SK-N-SH (cell line): ENCODE results near the gene LGALS3. TPM values are rescaled to one million over a fixed set of nuclear protein-coding genes. Genes with fewer than 3 reads are reported as not detected.

Experiments
- CTCF ChIA-PET: fragments of 300-600, 350-600 bp; formaldehyde crosslinking; extraction: SDS; loops from one replicate; lab custom pipeline; 2021; lab: Yijun Ruan, JAX
- POLR2A ChIA-PET: fragments of 350-600 bp; sonication (Branson Sonifier 250); formaldehyde crosslinking; extraction: SDS; loops from one replicate; lab custom pipeline; 2020; ENCODE audit warnings: antibody characterized with exemption, inconsistent platforms; lab: Yijun Ruan, JAX
- DNase-seq: peaks from one replicate; pipeline ENCODE4 v3.0.0; 2012
- H2AFZ ChIP-seq: fragments of 200-600 bp; sonication (generic); 2 replicates; pipeline ENCODE4 v1.8.1; 2016; ENCODE audit warnings: antibody characterized with exemption, mild to moderate bottlenecking, low read depth
- H3F3A ChIP-seq: fragments of 200-600 bp; sonication (generic); replicated peaks from 2 replicates; pipeline ENCODE3; 2016; ENCODE audit warnings: antibody characterized with exemption, mild to moderate bottlenecking; ENCODE audit not compliant: insufficient read depth
- H3K27ac ChIP-seq, 2 experiments: fragments of 200-500 bp in 1 of 2; fragments of 200-600 bp in 1 of 2; sonication (Bioruptor generic) in 1 of 2; sonication (generic), shearing (Covaris generic) in 1 of 2; 2 replicates each; pipeline versions ENCODE4 v1.5.1 to v1.6.1; 2014 to 2016; ENCODE audit warnings: low read depth in 2 of 2, inconsistent platforms in 1 of 2, low read length in 1 of 2, mild to moderate bottlenecking in 1 of 2, mixed read lengths in 1 of 2
- H3K27me3 ChIP-seq: fragments of 200-600 bp; sonication (generic), shearing (Covaris generic); 2 replicates; pipeline ENCODE4 v1.6.1; 2016; ENCODE audit warnings: mixed run types; ENCODE audit not compliant: insufficient read depth
- H3K36me3 ChIP-seq, 2 experiments: fragments of 200-500 bp in 1 of 2; fragments of 200-600 bp in 1 of 2; sonication (Bioruptor generic) in 1 of 2; sonication (generic) in 1 of 2; replicated peaks in 1 of 2; 2 replicates each; pipeline versions ENCODE3 to v1.5.1; 2014 to 2016; ENCODE audit warnings: low read length in 1 of 2, mild to moderate bottlenecking in 1 of 2; ENCODE audit not compliant: insufficient read depth in 2 of 2, control insufficient read depth in 1 of 2
- H3K4me1 ChIP-seq, 2 experiments: fragments of 200-500 bp in 1 of 2; fragments of 200-600 bp in 1 of 2; sonication (Bioruptor generic) in 1 of 2; sonication (generic), shearing (Covaris generic) in 1 of 2; 2 replicates each; pipeline versions ENCODE4 v1.5.1 to v1.6.1; 2014 to 2016; ENCODE audit warnings: low read depth in 1 of 2, low read length in 1 of 2, mixed run types in 1 of 2; ENCODE audit not compliant: insufficient read depth in 2 of 2, control insufficient read depth in 1 of 2
- H3K4me2 ChIP-seq: fragments of 200-600 bp; sonication (generic), shearing (Covaris generic); 2 replicates; pipeline ENCODE4 v1.6.1; 2017; ENCODE audit warnings: mixed run types
- H3K4me3 ChIP-seq, 2 experiments: fragments of 200-500 bp in 1 of 2; fragments of 200-600 bp in 1 of 2; sonication (Bioruptor generic) in 1 of 2; sonication (generic), shearing (Covaris generic) in 1 of 2; 2 replicates each; pipeline versions ENCODE4 v1.5.1 to v1.8.1; 2014 to 2016; ENCODE audit warnings: low read depth in 2 of 2, inconsistent platforms in 1 of 2, low read length in 1 of 2, mild to moderate bottlenecking in 1 of 2, mixed read lengths in 1 of 2, moderate library complexity in 1 of 2
- H3K79me2 ChIP-seq: fragments of 200-600 bp; sonication (generic); 2 replicates; pipeline ENCODE4 v1.8.1; 2017; ENCODE audit warnings: mild to moderate bottlenecking; ENCODE audit not compliant: insufficient read depth
- H3K9ac ChIP-seq: fragments of 200-600 bp; sonication (generic); 2 replicates; pipeline ENCODE4 v1.6.1; 2017; ENCODE audit warnings: mixed run types
- H3K9me2 ChIP-seq: fragments of 200-600 bp; sonication (generic); 2 replicates; pipeline ENCODE4 v1.6.1; 2017; ENCODE audit warnings: mixed run types
- H3K9me3 ChIP-seq: fragments of 200-600 bp; sonication (generic); 2 replicates; pipeline ENCODE4 v1.6.1; 2017; ENCODE audit warnings: mixed run types, mild to moderate bottlenecking, moderate library complexity
- H4K20me1 ChIP-seq: fragments of 200-600 bp; sonication (generic); 2 replicates; pipeline ENCODE4 v1.6.1; 2017; ENCODE audit warnings: mild to moderate bottlenecking, mixed run types; ENCODE audit not compliant: insufficient read depth
- EP300 ChIP-seq, 2 experiments: IDR thresholded peaks; 2 replicates each; pipeline versions ENCODE4 v1.4.0 to v1.6.1; 2012; ENCODE audit warnings: borderline replicate concordance in 1 of 2, low read depth in 1 of 2, low read length in 1 of 2
- FOXJ3 ChIP-seq: sonication (generic); formaldehyde crosslinking; IDR thresholded peaks from 2 replicates; pipeline ENCODE4 v1.5.1; 2020; ENCODE audit warnings: mild to moderate bottlenecking, missing genetic modification reagents
- GABPA ChIP-seq: IDR thresholded peaks from 2 replicates; pipeline ENCODE4 v1.4.0; 2012; ENCODE audit warnings: low read depth, mild to moderate bottlenecking
- JUND ChIP-seq: IDR thresholded peaks from 2 replicates; pipeline ENCODE4 v1.4.0; 2012
- POLR2AphosphoS5 ChIP-seq: IDR thresholded peaks from 2 replicates; pipeline ENCODE4 v1.6.1; 2012; ENCODE audit warnings: low read depth, low read length
- RAD21 ChIP-seq: IDR thresholded peaks from 2 replicates; pipeline ENCODE4 v1.6.1; 2012; ENCODE audit warnings: mild to moderate bottlenecking, low read length
- RCOR1 ChIP-seq: fragments of 150-350 bp; IDR thresholded peaks from 2 replicates; pipeline ENCODE4 v1.6.1; 2017; ENCODE audit warnings: antibody characterized with exemption, low read length
- REST ChIP-seq: IDR thresholded peaks from 2 replicates; pipeline ENCODE4 v1.6.1; 2012; ENCODE audit warnings: mild to moderate bottlenecking, low read depth, low read length, moderate library complexity
- RFX5 ChIP-seq: IDR thresholded peaks from 2 replicates; pipeline ENCODE4 v1.6.1; 2012; ENCODE audit warnings: mild to moderate bottlenecking, improper control_type of control experiment, low read length
- RXRA ChIP-seq: IDR thresholded peaks from 2 replicates; pipeline ENCODE4 v1.4.0; 2012; ENCODE audit warnings: low read depth, mild to moderate bottlenecking, borderline replicate concordance
- TAF1 ChIP-seq: IDR thresholded peaks from 2 replicates; pipeline ENCODE4 v1.6.1; 2012; ENCODE audit warnings: low read depth, mild to moderate bottlenecking, low read length, moderate library complexity, borderline replicate concordance
- TCF12 ChIP-seq: IDR thresholded peaks from 2 replicates; pipeline ENCODE4 v1.4.0; 2012
- USF2 ChIP-seq: fragments of 150-350 bp; IDR thresholded peaks from 2 replicates; pipeline ENCODE4 v1.6.1; 2017; ENCODE audit warnings: antibody characterized with exemption, low read length, low read depth, borderline replicate concordance
- WGBS: methylation state at CpG from one replicate; pipeline ENCODE4 v1.1.6; 2017; ENCODE audit warnings: low lambda C conversion rate; 5-methylcytosine and 5-hydroxymethylcytosine counted together
- polyA plus RNA-seq, 3 experiments: library from polyadenylated mRNA; depleted of rRNA; stranded (reverse); fragments of >200 nt; gene quantifications; 2 replicates each; pipeline ENCODE4 v1.2.3, GENCODE V29; 2012
- TF ChIP-seq, protein P1 (sequence below): IDR thresholded peaks from 2 replicates; pipeline ENCODE4 v1.4.0; 2012; ENCODE audit warnings: low read depth, borderline replicate concordance
- TF ChIP-seq, protein P2 (sequence below): IDR thresholded peaks from 2 replicates; pipeline ENCODE4; 2012

The LGALS3 gene
- polyA plus RNA-seq, 1 of the 3 experiments (the other 2 are of a cell fraction), result 59.8 TPM

DNA sequence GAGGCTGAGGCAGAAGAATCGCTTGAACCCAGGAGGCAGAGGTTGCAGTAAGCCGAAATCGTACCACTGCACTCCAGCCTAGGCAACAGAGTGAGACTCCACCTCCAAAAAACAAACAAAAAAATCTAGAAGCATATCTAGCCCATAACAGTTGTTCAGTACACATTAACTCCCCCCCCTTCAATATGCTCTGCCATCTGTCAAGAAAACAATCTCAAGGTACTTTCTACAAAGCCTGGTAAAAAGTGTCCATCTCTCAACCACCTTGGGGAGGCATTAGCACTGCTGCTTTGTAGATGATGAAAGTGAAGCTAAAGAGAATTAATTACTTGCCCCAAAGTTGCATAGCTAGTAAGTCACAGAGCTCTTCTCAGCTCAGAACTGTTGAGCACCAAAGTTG lies 24.9 kb downstream of the LGALS3 start:
- Histone ChIP-seq H2AFZ (no peak overlapping the region), H3K9me2 (no peaks in the 10 kb centered on the region), H3K36me3 (peaks cover 23 to 37% of the 10 kb centered on the region in 2 experiments), H3F3A (peaks cover 10% of the 10 kb centered on the region), H4K20me1 (no peaks in the 10 kb centered on the region), H3K9ac (no peak overlapping the region), H3K27me3 (no peaks in the 10 kb centered on the region), H3K79me2 (no peaks in the 10 kb centered on the region), H3K4me2 (no peak overlapping the region), H3K27ac (no peak overlapping the region), H3K4me1 (no peaks in the 10 kb centered on the region; a peak in 1 of 4 replicates), H3K4me3 (no peak overlapping the region), H3K9me3 (no peaks in the 10 kb centered on the region)
- ChIA-PET CTCF (interaction anchor here (0.8 kb wide), 1 partner anchor 64 kb away, joined by 3 read pairs; no protein-coding TSS in a partner anchor), POLR2A (no interaction called here)
- TF ChIP-seq RXRA (no peak), TCF12 (no peak), RCOR1 (no peak), TAF1 (no peak), FOXJ3 (CRISPR knock-in tag) (no peak), RAD21 (no peak), GABPA (no peak), JUND (no peak), EP300 (IDR thresholded peaks at IDR 0.05; ENCODE audit: borderline replicate concordance in 1 of 2, low read depth in 1 of 2, low read length in 1 of 2) (no peak), POLR2AphosphoS5 (no peak)
- TF ChIP-seq, protein P1, sequence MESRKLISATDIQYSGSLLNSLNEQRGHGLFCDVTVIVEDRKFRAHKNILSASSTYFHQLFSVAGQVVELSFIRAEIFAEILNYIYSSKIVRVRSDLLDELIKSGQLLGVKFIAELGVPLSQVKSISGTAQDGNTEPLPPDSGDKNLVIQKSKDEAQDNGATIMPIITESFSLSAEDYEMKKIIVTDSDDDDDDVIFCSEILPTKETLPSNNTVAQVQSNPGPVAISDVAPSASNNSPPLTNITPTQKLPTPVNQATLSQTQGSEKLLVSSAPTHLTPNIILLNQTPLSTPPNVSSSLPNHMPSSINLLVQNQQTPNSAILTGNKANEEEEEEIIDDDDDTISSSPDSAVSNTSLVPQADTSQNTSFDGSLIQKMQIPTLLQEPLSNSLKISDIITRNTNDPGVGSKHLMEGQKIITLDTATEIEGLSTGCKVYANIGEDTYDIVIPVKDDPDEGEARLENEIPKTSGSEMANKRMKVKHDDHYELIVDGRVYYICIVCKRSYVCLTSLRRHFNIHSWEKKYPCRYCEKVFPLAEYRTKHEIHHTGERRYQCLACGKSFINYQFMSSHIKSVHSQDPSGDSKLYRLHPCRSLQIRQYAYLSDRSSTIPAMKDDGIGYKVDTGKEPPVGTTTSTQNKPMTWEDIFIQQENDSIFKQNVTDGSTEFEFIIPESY, result no peak
- TF ChIP-seq, protein P2, sequence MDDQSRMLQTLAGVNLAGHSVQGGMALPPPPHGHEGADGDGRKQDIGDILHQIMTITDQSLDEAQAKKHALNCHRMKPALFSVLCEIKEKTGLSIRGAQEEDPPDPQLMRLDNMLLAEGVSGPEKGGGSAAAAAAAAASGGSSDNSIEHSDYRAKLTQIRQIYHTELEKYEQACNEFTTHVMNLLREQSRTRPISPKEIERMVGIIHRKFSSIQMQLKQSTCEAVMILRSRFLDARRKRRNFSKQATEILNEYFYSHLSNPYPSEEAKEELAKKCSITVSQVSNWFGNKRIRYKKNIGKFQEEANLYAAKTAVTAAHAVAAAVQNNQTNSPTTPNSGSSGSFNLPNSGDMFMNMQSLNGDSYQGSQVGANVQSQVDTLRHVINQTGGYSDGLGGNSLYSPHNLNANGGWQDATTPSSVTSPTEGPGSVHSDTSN, result no peak
- WGBS, result 98% methylated on average over 3 of the region's 3 CpGs
- DNase-seq, result no peak

GRCh38 chr14:55157080-55157479 lies 28.0 kb downstream of the LGALS3 start:
- Histone ChIP-seq H4K20me1 (no peaks in the 10 kb centered on the region), H3K4me3 (no peak overlapping the region), H3K27ac (no peak overlapping the region), H3K9me2 (no peaks in the 10 kb centered on the region), H3K9ac (no peak overlapping the region), H3K4me1 (no peaks in the 10 kb centered on the region), H3K79me2 (no peaks in the 10 kb centered on the region), H3F3A (no peaks in the 10 kb centered on the region), H3K27me3 (no peaks in the 10 kb centered on the region), H2AFZ (no peak overlapping the region; the same call in 1 of the 2 replicates), H3K9me3 (no peaks in the 10 kb centered on the region), H3K36me3 (peaks cover 19 to 24% of the 10 kb centered on the region in 2 experiments), H3K4me2 (no peak overlapping the region)
- no peak for DNase-seq
- ChIA-PET CTCF (interaction anchor here (0.9 to 1.7 kb wide), 5 partner anchors 24 to 106 kb away, joined by 3 to 8 read pairs (median 4); partner anchors contain the start of gene MAPK1IP1L), POLR2A (no interaction called here)
- 81% methylated on average over 1 of the region's 1 CpG for WGBS
- TF ChIP-seq REST (no peak), USF2 (no peak), RAD21 (no peak), RFX5 (no peak), RXRA (no peak)
- TF ChIP-seq, protein P2, result no peak
- TF ChIP-seq, protein P1, result no peak
